GM19463 (cell line): Measurements from ENCODE around the gene RBCK1.
"Not testable (repeated sequence)": the region's sequence is repeated elsewhere in the genome, so short reads cannot be mapped to it uniquely, and the experiment has no call there.

Experiments
- ATAC-seq: cut with Tn5 transposase; IDR thresholded peaks from one replicate; pipeline ENCODE4 v1.9.1; 2021; ENCODE audit warnings: mild to moderate bottlenecking, moderate library complexity; ENCODE audit not compliant: unreplicated experiment

Gene RBCK1

GRCh38 chr20:407953-408842, at the start of gene RBCK1:
RBCK1 (plus strand) TSS chr20:408299; CDS start chr20:408758, 459 bp downstream.
- ATAC-seq = peak; percentile 60

- no peak for ATAC-seq
Observed at GRCh38 chr20:358891-359555, 49.1 kb upstream of the RBCK1 start.

GRCh38 chr20:361561-361960, 46.5 kb upstream of the RBCK1 start:
- peak; percentile 58 for ATAC-seq

- ATAC-seq = no peak
Observed at GRCh38 chr20:362271-363254, 45.5 kb upstream of the RBCK1 start.

- ATAC-seq = no peak
Observed at GRCh38 chr20:363319-364078, 44.6 kb upstream of the RBCK1 start.

- ATAC-seq = no peak
Observed at GRCh38 chr20:364905-365794, 42.9 kb upstream of the RBCK1 start.

- no peak for ATAC-seq
Observed at GRCh38 chr20:366041-366718, 41.9 kb upstream of the RBCK1 start.

- ATAC-seq = no peak
Observed at GRCh38 chr20:366719-367485, 41.2 kb upstream of the RBCK1 start.

GRCh38 chr20:367486-367887, 40.6 kb upstream of the RBCK1 start:
- ATAC-seq = no peak

GRCh38 chr20:368915-369314, 39.2 kb upstream of the RBCK1 start:
- no peak for ATAC-seq

- no peak for ATAC-seq
Observed at GRCh38 chr20:370151-370600, 37.9 kb upstream of the RBCK1 start.

- no peak for ATAC-seq
Observed at GRCh38 chr20:370977-371754, 36.9 kb upstream of the RBCK1 start.

GRCh38 chr20:371755-372542, 36.1 kb upstream of the RBCK1 start:
- ATAC-seq = no peak

GRCh38 chr20:372543-373082, 35.5 kb upstream of the RBCK1 start:
- ATAC-seq = not testable (repeated sequence)

GRCh38 chr20:373171-373890, 34.8 kb upstream of the RBCK1 start:
- no peak for ATAC-seq
